HCT116 (cell line): ENCODE measurements around the gene EEFSEC. TPM values are rescaled to one million over a fixed set of nuclear protein-coding genes. Genes with fewer than 3 reads are reported as not detected.

ENCODE experiments used
- ATAC-seq: fragments of 200-7000 bp; cut with Tn5 transposase; 2 replicates; pipeline ENCODE4 v1.9.1; 2020; ENCODE audit warnings: mild to moderate bottlenecking, moderate library complexity
- BruUV-seq: library from RNA; stranded (reverse); fragments of 400-500 nt; replicated peaks from 2 replicates; lab custom pipeline; 2021; lab: Mats Ljungman, UMichigan
- CTCF ChIA-PET: fragments of 300-600 bp; sonication (Branson Sonifier 250); formaldehyde crosslinking; loops from one replicate; lab custom pipeline; 2021; ENCODE audit warnings: antibody characterized with exemption; lab: Charles Lee
- POLR2A ChIA-PET: fragments of 300-600, 350-600 bp; sonication (Branson Sonifier 250); formaldehyde crosslinking; loops from one replicate; lab custom pipeline; 2021; ENCODE audit warnings: antibody characterized with exemption; lab: Charles Lee
- RAD21 ChIA-PET, 2 experiments: fragments of 300-600 bp; sonication (Branson Sonifier 250); formaldehyde crosslinking; loops; one replicate each; lab custom pipeline; 2023; ENCODE audit warnings: low total read pairs in 2 of 2; ENCODE audit not compliant: uncharacterized antibody in 2 of 2, unreplicated experiment in 2 of 2, low non-redundant PET in 1 of 2; lab: Charles Lee
- DNase-seq: peaks from one replicate; pipeline ENCODE4 v3.0.0-alpha.2; 2010; ENCODE audit warnings: low read depth, low spot score
- H2AFZ ChIP-seq: fragments of 200-600 bp; shearing (Covaris generic), sonication (generic); 2 replicates; pipeline ENCODE4 v1.6.1; 2017; ENCODE audit warnings: low read depth, mixed run types, mixed read lengths, antibody characterized with exemption, low read length; ENCODE audit not compliant: poor library complexity, severe bottlenecking
- H3K27ac ChIP-seq: 2 replicates; pipeline ENCODE4 v1.5.1; 2012; ENCODE audit warnings: low read depth, low read length
- H3K27me3 ChIP-seq: fragments of 200-600 bp; sonication (generic); 2 replicates; pipeline ENCODE4 v1.6.1; 2016; ENCODE audit warnings: mixed run types, low read length, mixed read lengths; ENCODE audit not compliant: insufficient read depth
- H3K36me3 ChIP-seq, 2 experiments: fragments of 200-500 bp in 1 of 2; fragments of 200-600 bp in 1 of 2; sonication (Bioruptor generic) in 1 of 2; sonication (generic) in 1 of 2; 2 replicates each; pipeline versions ENCODE4 v1.5.1 to v1.6.1; 2014 to 2016; ENCODE audit warnings: low read length in 2 of 2, inconsistent platforms in 1 of 2, mixed read lengths in 1 of 2, mixed run types in 1 of 2; ENCODE audit not compliant: insufficient read depth in 2 of 2, control insufficient read depth in 1 of 2
- H3K4me1 ChIP-seq, 2 experiments: fragments of 200-600 bp in 1 of 2; sonication (generic) in 1 of 2; 2 replicates each; pipeline versions ENCODE4 v1.5.1 to v1.6.1; 2012 to 2017; ENCODE audit warnings: low read length in 2 of 2, inconsistent platforms in 1 of 2, mild to moderate bottlenecking in 1 of 2, mixed read lengths in 1 of 2, mixed run types in 1 of 2, moderate library complexity in 1 of 2; ENCODE audit not compliant: insufficient read depth in 2 of 2, control insufficient read depth in 1 of 2
- H3K4me2 ChIP-seq: fragments of 200-600 bp; sonication (generic); 2 replicates; pipeline ENCODE4 v1.6.1; 2017; ENCODE audit warnings: mixed run types, low read length, mixed read lengths
- H3K4me3 ChIP-seq, 2 experiments: fragments of 200-600 bp in 1 of 2; sonication (generic) in 1 of 2; replicated peaks in 1 of 2; 2 replicates each; pipeline ENCODE4 v1.5.1; 2011 to 2016; ENCODE audit warnings: low read length in 2 of 2, control low read depth in 1 of 2, low read depth in 1 of 2, mild to moderate bottlenecking in 1 of 2, mixed read lengths in 1 of 2, mixed run types in 1 of 2
- H3K79me2 ChIP-seq: fragments of 200-600 bp; sonication (generic); 2 replicates; pipeline ENCODE4 v1.6.1; 2017; ENCODE audit warnings: mild to moderate bottlenecking, mixed run types, low read length, moderate library complexity, mixed read lengths; ENCODE audit not compliant: insufficient read depth
- H3K9ac ChIP-seq: fragments of 200-600 bp; sonication (generic); 2 replicates; pipeline ENCODE4 v1.6.1; 2016; ENCODE audit warnings: low read length, mixed read lengths
- H3K9me2 ChIP-seq: fragments of 200-600 bp; sonication (generic), shearing (Covaris generic); 2 replicates; pipeline ENCODE4 v1.6.1; 2017; ENCODE audit warnings: mixed run types, mild to moderate bottlenecking, moderate library complexity; ENCODE audit not compliant: insufficient read depth
- H3K9me3 ChIP-seq, 2 experiments: fragments of 200-500 bp in 1 of 2; fragments of 200-600 bp in 1 of 2; sonication (Bioruptor generic) in 1 of 2; sonication (generic) in 1 of 2; 2 replicates each; pipeline ENCODE4 v1.6.1; 2014 to 2017; ENCODE audit warnings: low read length in 2 of 2, mixed read lengths in 2 of 2, inconsistent platforms in 1 of 2, low read depth in 1 of 2, mild to moderate bottlenecking in 1 of 2, mixed run types in 1 of 2, moderate library complexity in 1 of 2; ENCODE audit not compliant: control insufficient read depth in 1 of 2, insufficient read depth in 1 of 2
- H4K20me1 ChIP-seq: fragments of 200-600 bp; sonication (generic), shearing (Covaris generic); 2 replicates; pipeline ENCODE4 v1.6.1; 2017; ENCODE audit warnings: mixed run types, mild to moderate bottlenecking, moderate library complexity; ENCODE audit not compliant: insufficient read depth
- EGR1 ChIP-seq: IDR thresholded peaks from 2 replicates; pipeline ENCODE4 v1.6.1; 2012; ENCODE audit warnings: low read depth
- ELF1 ChIP-seq: IDR thresholded peaks from 2 replicates; pipeline ENCODE4 v1.6.1; 2012; ENCODE audit warnings: low read depth, borderline replicate concordance
- EZH2 ChIP-seq: fragments of 200-600 bp; sonication (generic); IDR thresholded peaks from 2 replicates; pipeline ENCODE4 v1.6.1; 2017; ENCODE audit warnings: antibody characterized with exemption, mixed run types
- EZH2phosphoT487 ChIP-seq: fragments of 200-600 bp; IDR thresholded peaks from 2 replicates; pipeline ENCODE4 v1.6.1; 2018; ENCODE audit warnings: antibody characterized with exemption, borderline replicate concordance
- FOSL1 ChIP-seq: IDR thresholded peaks from 2 replicates; pipeline ENCODE4 v1.6.1; 2012; ENCODE audit warnings: low read depth
- JUND ChIP-seq: IDR thresholded peaks from 2 replicates; pipeline ENCODE4 v1.6.1; 2012
- POLR2A ChIP-seq: IDR thresholded peaks from 2 replicates; pipeline ENCODE4 v1.7.0; 2011; ENCODE audit warnings: borderline replicate concordance; ENCODE audit not compliant: insufficient read depth, insufficient read length; ENCODE audit errors: extremely low read depth
- POLR2AphosphoS5 ChIP-seq: IDR thresholded peaks from 2 replicates; pipeline ENCODE4 v1.6.1; 2011; ENCODE audit warnings: mild to moderate bottlenecking, low read depth, low read length, moderate library complexity
- RAD21 ChIP-seq: IDR thresholded peaks from 2 replicates; pipeline ENCODE4 v1.6.1; 2012; ENCODE audit warnings: low read depth, mild to moderate bottlenecking
- SP1 ChIP-seq: IDR thresholded peaks from 2 replicates; pipeline ENCODE4 v1.6.1; 2012; ENCODE audit warnings: low read depth
- SRF ChIP-seq: IDR thresholded peaks from 2 replicates; pipeline ENCODE4 v1.6.1; 2012; ENCODE audit warnings: low read depth
- TCF7L2 ChIP-seq: IDR thresholded peaks from 2 replicates; pipeline ENCODE4 v1.7.0; 2011; ENCODE audit warnings: borderline replicate concordance, inconsistent platforms; ENCODE audit not compliant: insufficient read depth, insufficient read length; ENCODE audit errors: extremely low read depth
- YY1 ChIP-seq: IDR thresholded peaks from 2 replicates; pipeline ENCODE4 v1.6.1; 2011; ENCODE audit warnings: low read length, low read depth, moderate library complexity, mild to moderate bottlenecking; ENCODE audit not compliant: insufficient replicate concordance; ENCODE audit errors: extremely low read depth
- ZFX ChIP-seq: fragments of 450-650 bp; IDR thresholded peaks from 2 replicates; pipeline ENCODE4 v1.6.1; 2017
- ZNF274 ChIP-seq: fragments of 200-500 bp; sonication (Bioruptor generic); IDR thresholded peaks from 2 replicates; pipeline ENCODE4 v1.6.1; 2014; ENCODE audit warnings: mild to moderate bottlenecking, low read depth, low read length, inconsistent platforms
- intact Hi-C: fragments of 100-400 bp; cut with micrococcal nuclease; formaldehyde crosslinking; loops from 2 replicates; pipeline ENCODE4 v1.10.0; 2022
- total RNA-seq: library from RNA; stranded (reverse); gene quantifications from one replicate; pipeline ENCODE4 v1.2.1, GENCODE V29; 2021; ENCODE audit not compliant: unreplicated experiment
- TF ChIP-seq, protein P1 (sequence below): IDR thresholded peaks from 2 replicates; pipeline ENCODE4 v1.6.1; 2011; ENCODE audit warnings: mild to moderate bottlenecking, low read length, moderate library complexity; ENCODE audit not compliant: insufficient replicate concordance; ENCODE audit errors: extremely low read depth
- TF ChIP-seq, protein P2 (sequence below): IDR thresholded peaks from 2 replicates; pipeline ENCODE4 v1.6.1; 2012
- TF ChIP-seq, protein P3 (sequence below), 3 experiments: fragments of 200-600 bp in 1 of 3; sonication (generic) in 1 of 3; IDR thresholded peaks in 2 of 3; conservative IDR thresholded peaks in 1 of 3; 2 replicates each; pipeline ENCODE4 v1.5.1; 2012 to 2017; ENCODE audit warnings: low read depth in 2 of 3, low read length in 2 of 3, antibody characterized with exemption in 1 of 3, borderline replicate concordance in 1 of 3, control low read depth in 1 of 3, mild to moderate bottlenecking in 1 of 3, mixed read lengths in 1 of 3, mixed run types in 1 of 3, moderate library complexity in 1 of 3; ENCODE audit not compliant: insufficient read depth in 1 of 3

The EEFSEC gene
- total RNA-seq, 1 experiment from 2014 or later = 16.1 TPM

DNA sequence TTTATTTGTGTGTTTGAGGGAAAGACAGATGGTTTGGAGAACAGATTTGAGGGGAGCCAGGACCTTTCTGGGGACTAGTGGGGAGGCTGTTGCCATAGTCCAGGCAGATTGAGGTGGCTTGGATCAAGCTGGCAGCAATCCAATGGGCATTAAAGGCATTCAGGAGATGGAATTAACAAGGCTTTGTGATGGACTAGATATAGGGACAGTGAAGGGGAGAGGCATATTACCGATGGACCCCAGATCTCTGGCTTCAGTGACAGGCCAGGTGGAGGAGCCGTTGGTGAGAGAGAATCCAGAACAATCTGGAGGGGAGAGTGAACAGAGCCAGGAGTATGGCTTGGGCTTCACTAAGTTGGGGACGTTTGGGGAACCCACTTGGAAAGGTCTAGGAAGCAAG, 124.8 kb downstream of the EEFSEC start:
- ChIA-PET POLR2A (no interaction called here), RAD21 (no interaction called here), CTCF (no interaction called here)
- TF ChIP-seq JUND (no peak), FOSL1 (no peak), EZH2phosphoT487 (no peak), EGR1 (no peak), ZFX (no peak), ELF1 (no peak), POLR2A (no peak), EZH2 (no peak), RAD21 (no peak), ZNF274 (no peak), POLR2AphosphoS5 (no peak), SRF (no peak), TCF7L2 (no peak), YY1 (no peak), SP1 (no peak)
- TF ChIP-seq, protein P1, sequence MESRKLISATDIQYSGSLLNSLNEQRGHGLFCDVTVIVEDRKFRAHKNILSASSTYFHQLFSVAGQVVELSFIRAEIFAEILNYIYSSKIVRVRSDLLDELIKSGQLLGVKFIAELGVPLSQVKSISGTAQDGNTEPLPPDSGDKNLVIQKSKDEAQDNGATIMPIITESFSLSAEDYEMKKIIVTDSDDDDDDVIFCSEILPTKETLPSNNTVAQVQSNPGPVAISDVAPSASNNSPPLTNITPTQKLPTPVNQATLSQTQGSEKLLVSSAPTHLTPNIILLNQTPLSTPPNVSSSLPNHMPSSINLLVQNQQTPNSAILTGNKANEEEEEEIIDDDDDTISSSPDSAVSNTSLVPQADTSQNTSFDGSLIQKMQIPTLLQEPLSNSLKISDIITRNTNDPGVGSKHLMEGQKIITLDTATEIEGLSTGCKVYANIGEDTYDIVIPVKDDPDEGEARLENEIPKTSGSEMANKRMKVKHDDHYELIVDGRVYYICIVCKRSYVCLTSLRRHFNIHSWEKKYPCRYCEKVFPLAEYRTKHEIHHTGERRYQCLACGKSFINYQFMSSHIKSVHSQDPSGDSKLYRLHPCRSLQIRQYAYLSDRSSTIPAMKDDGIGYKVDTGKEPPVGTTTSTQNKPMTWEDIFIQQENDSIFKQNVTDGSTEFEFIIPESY = no peak
- TF ChIP-seq, protein P2, sequence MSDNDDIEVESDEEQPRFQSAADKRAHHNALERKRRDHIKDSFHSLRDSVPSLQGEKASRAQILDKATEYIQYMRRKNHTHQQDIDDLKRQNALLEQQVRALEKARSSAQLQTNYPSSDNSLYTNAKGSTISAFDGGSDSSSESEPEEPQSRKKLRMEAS = no peak
- TF ChIP-seq, protein P3, sequence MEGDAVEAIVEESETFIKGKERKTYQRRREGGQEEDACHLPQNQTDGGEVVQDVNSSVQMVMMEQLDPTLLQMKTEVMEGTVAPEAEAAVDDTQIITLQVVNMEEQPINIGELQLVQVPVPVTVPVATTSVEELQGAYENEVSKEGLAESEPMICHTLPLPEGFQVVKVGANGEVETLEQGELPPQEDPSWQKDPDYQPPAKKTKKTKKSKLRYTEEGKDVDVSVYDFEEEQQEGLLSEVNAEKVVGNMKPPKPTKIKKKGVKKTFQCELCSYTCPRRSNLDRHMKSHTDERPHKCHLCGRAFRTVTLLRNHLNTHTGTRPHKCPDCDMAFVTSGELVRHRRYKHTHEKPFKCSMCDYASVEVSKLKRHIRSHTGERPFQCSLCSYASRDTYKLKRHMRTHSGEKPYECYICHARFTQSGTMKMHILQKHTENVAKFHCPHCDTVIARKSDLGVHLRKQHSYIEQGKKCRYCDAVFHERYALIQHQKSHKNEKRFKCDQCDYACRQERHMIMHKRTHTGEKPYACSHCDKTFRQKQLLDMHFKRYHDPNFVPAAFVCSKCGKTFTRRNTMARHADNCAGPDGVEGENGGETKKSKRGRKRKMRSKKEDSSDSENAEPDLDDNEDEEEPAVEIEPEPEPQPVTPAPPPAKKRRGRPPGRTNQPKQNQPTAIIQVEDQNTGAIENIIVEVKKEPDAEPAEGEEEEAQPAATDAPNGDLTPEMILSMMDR (IDR thresholded peaks at IDR 0.05 in 2 of 3, conservative IDR thresholded peaks at IDR 0.05 in 1 of 3; ENCODE audit: borderline replicate concordance in 1 of 3, insufficient read depth in 1 of 3, low read depth in 2 of 3, low read length in 2 of 3) = no peak
- H3K36me3 ChIP-seq = no peaks in the 10 kb centered on the region; a peak in 1 of 4 replicates
- no peaks in the 10 kb centered on the region for H3K79me2 ChIP-seq
- ATAC-seq = no peak
- no peak overlapping the region for H3K4me3 ChIP-seq
- no peak overlapping the region for H2AFZ ChIP-seq
- intact Hi-C loops = no loop called here
- H3K9ac ChIP-seq = no peak overlapping the region
- no peak overlapping the region for H3K27ac ChIP-seq
- no peaks in the 10 kb centered on the region for H3K27me3 ChIP-seq
- H3K9me3 ChIP-seq = no peaks in the 10 kb centered on the region
- no peak overlapping the region for H3K4me2 ChIP-seq
- no peaks in the 10 kb centered on the region for H3K9me2 ChIP-seq
- no peaks in the 10 kb centered on the region for H4K20me1 ChIP-seq
- BruUV-seq = no TSS peak
- no peak for DNase-seq
- H3K4me1 ChIP-seq = no peaks in the 10 kb centered on the region
